Right lobe of liver (tissue), 4 donors: ENCODE results near the gene ZNF773.
"Not testable (repeated sequence)": the region's sequence is repeated elsewhere in the genome, so short reads cannot be mapped to it uniquely, and the experiment has no call there.

Experiments
- POLR2A ChIP-seq: fragments of 450-650 bp; IDR thresholded peaks from one replicate; pipeline ENCODE4 v1.6.1; 2017; ENCODE audit warnings: antibody characterized with exemption, mild to moderate bottlenecking
- TF ChIP-seq, protein P1 (sequence below), 4 donors: fragments of 200-600 bp in 3 of 4; fragments of 450-650 bp in 1 of 4; IDR thresholded peaks; one replicate each; pipeline versions ENCODE4 v1.5.1 to v1.8.0; 2016 to 2022; ENCODE audit warnings: antibody characterized with exemption in 4 of 4, mild to moderate bottlenecking in 2 of 4
- donor health status: DM: no; HTN: no; CAD: no.
- donor health status: DM: no; HTN: no; CAD: no.
- donor health status: DM: no; HTN: yes; CAD: no.

DNA sequence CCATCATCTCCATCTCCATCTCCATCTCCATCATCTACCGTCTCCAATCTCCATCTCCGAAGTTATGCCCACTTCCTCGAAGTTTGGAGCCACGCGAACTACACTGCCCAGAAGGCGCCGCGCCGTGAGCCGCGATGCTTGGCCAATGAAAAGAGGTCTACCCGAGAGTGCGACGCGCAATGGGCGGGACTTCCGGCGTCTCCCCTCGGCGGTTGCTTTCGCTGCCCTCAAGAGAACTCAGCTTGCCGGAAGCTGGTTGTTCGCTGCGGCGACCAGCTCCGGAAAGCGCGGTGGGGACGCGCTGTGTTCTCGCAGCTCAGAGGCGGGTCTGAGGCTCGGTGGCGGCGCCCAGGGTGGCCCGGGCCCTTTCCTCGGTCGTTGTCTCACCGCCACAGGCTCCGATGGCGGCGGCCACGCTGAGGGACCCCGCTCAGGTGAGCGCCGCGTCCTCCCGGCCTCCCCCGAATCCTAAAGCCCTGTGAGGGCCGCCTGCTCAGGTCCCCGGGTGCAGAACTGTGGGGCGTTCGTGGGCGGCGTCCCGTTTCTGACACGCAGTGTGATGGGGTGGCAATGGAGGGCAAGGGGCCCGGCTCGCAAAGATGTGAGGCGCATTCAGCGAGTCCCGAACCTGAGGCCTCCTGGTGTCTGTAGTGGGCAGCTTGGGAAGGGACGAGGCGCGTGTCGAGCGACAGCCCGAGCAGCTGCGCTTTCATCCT lies at the start of gene ZNF773:
- TF ChIP-seq POLR2A, result peak; percentile 56
- TF ChIP-seq, protein P1, sequence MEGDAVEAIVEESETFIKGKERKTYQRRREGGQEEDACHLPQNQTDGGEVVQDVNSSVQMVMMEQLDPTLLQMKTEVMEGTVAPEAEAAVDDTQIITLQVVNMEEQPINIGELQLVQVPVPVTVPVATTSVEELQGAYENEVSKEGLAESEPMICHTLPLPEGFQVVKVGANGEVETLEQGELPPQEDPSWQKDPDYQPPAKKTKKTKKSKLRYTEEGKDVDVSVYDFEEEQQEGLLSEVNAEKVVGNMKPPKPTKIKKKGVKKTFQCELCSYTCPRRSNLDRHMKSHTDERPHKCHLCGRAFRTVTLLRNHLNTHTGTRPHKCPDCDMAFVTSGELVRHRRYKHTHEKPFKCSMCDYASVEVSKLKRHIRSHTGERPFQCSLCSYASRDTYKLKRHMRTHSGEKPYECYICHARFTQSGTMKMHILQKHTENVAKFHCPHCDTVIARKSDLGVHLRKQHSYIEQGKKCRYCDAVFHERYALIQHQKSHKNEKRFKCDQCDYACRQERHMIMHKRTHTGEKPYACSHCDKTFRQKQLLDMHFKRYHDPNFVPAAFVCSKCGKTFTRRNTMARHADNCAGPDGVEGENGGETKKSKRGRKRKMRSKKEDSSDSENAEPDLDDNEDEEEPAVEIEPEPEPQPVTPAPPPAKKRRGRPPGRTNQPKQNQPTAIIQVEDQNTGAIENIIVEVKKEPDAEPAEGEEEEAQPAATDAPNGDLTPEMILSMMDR (IDR thresholded peaks at IDR 0.05), result not testable (repeated sequence)
